Fibroblast of lung (primary cell): ENCODE data around the gene AMZ2. TPM values are rescaled to one million over a fixed set of nuclear protein-coding genes. Genes with fewer than 3 reads are reported as not detected.

ENCODE experiments used
- DNase-seq, 2 donors: peaks; one replicate each; pipeline versions ENCODE4 v3.0.0 to v3.0.0-alpha.2; 2010; ENCODE audit warnings: low read depth in 2 of 2
- H2AFZ ChIP-seq: 2 replicates; pipeline ENCODE4 v1.5.1; 2012; ENCODE audit warnings: low read length, control low read depth, inconsistent platforms
- H3K27ac ChIP-seq: 2 replicates; pipeline ENCODE4 v1.5.1; 2011; ENCODE audit warnings: low read length, control low read depth; ENCODE audit not compliant: insufficient read depth
- H3K27me3 ChIP-seq: 2 replicates; pipeline ENCODE4 v1.5.1; 2011; ENCODE audit warnings: mild to moderate bottlenecking, low read length; ENCODE audit not compliant: control insufficient read depth, insufficient read depth
- H3K36me3 ChIP-seq: 2 replicates; pipeline ENCODE4 v1.5.1; 2011; ENCODE audit warnings: low read length; ENCODE audit not compliant: control insufficient read depth, insufficient read depth
- H3K4me1 ChIP-seq: 2 replicates; pipeline ENCODE4 v1.5.1; 2011; ENCODE audit warnings: low read length; ENCODE audit not compliant: control insufficient read depth, insufficient read depth; ENCODE audit errors: extremely low read depth
- H3K4me2 ChIP-seq: 2 replicates; pipeline ENCODE4 v1.5.1; 2011; ENCODE audit warnings: low read length, control low read depth; ENCODE audit not compliant: insufficient read depth; ENCODE audit errors: extremely low read depth
- H3K4me3 ChIP-seq, 4 experiments: fragments of 200-600 bp in 1 of 4; sonication (generic) in 1 of 4; replicated peaks in 1 of 4; 2 replicates each; pipeline ENCODE4 v1.5.1; 2011 to 2016; ENCODE audit warnings: low read length in 4 of 4, low read depth in 3 of 4, mild to moderate bottlenecking in 3 of 4, control low read depth in 2 of 4, inconsistent platforms in 1 of 4, mixed read lengths in 1 of 4; ENCODE audit not compliant: insufficient read depth in 1 of 4; ENCODE audit errors: control extremely low read depth in 1 of 4
- H3K79me2 ChIP-seq: 2 replicates; pipeline ENCODE4 v1.5.1; 2012; ENCODE audit warnings: mild to moderate bottlenecking, low read length, inconsistent platforms; ENCODE audit not compliant: control insufficient read depth, insufficient read depth
- H3K9ac ChIP-seq: 2 replicates; pipeline ENCODE4 v1.5.1; 2011; ENCODE audit warnings: mild to moderate bottlenecking, low read length, control low read depth; ENCODE audit not compliant: insufficient read depth
- H3K9me3 ChIP-seq: 2 replicates; pipeline ENCODE4 v1.5.1; 2012; ENCODE audit warnings: low read depth, low read length; ENCODE audit not compliant: control insufficient read depth, insufficient read depth
- H4K20me1 ChIP-seq: 2 replicates; pipeline ENCODE4 v1.5.1; 2011; ENCODE audit warnings: low read length; ENCODE audit not compliant: control insufficient read depth, insufficient read depth; ENCODE audit errors: extremely low read depth
- EZH2 ChIP-seq: IDR thresholded peaks from 2 replicates; pipeline ENCODE4 v1.5.1; 2012; ENCODE audit warnings: low read length, control low read depth, mild to moderate bottlenecking; ENCODE audit errors: missing control alignments
- polyA plus RNA-seq, 2 donors: library from polyadenylated mRNA; depleted of rRNA in 1 of 2; stranded (reverse) in 1 of 2; unstranded in 1 of 2; fragments of >200 nt; gene quantifications; 2 replicates each; pipeline ENCODE4 v1.2.1, GENCODE V29; 2011 to 2012; ENCODE audit warnings: missing spikeins in 1 of 2
- total RNA-seq: library from RNA; depleted of rRNA; stranded (reverse); fragments of >200 nt; gene quantifications from 2 replicates; pipeline ENCODE4 v1.2.1, GENCODE V29; 2014
- TF ChIP-seq, protein P1 (sequence below), 2 donors: IDR thresholded peaks in 1 of 2; conservative IDR thresholded peaks in 1 of 2; 1 replicate in 1 of 2; 2 replicates in 1 of 2; pipeline ENCODE4 v1.5.1; 2011 to 2012; ENCODE audit warnings: low read length in 2 of 2, control low read depth in 1 of 2, inconsistent platforms in 1 of 2, low read depth in 1 of 2, mild to moderate bottlenecking in 1 of 2

AMZ2 gene
- total and polyA plus RNA-seq, 2 donors (not counting 1 experiment from before 2014, with no cell fraction given): 85.9 to 119 TPM

GRCh38 chr17:68246271-68247028, 1.4 kb upstream of the AMZ2 start:
- Histone ChIP-seq H3K27ac (no peak overlapping the region), H3K27me3 (no peaks in the 10 kb centered on the region), H3K4me3 (peak overlapping the region in 1 of 4 experiments; percentile 74), H4K20me1 (no peaks in the 10 kb centered on the region), H3K79me2 (peaks cover 4% of the 10 kb centered on the region), H3K9me3 (no peaks in the 10 kb centered on the region), H3K4me1 (peaks cover 8% of the 10 kb centered on the region), H3K9ac (no peak overlapping the region), H3K36me3 (no peaks in the 10 kb centered on the region), H2AFZ (no peak overlapping the region), H3K4me2 (no peak overlapping the region)
- no peak for DNase-seq
- TF ChIP-seq, protein P1, sequence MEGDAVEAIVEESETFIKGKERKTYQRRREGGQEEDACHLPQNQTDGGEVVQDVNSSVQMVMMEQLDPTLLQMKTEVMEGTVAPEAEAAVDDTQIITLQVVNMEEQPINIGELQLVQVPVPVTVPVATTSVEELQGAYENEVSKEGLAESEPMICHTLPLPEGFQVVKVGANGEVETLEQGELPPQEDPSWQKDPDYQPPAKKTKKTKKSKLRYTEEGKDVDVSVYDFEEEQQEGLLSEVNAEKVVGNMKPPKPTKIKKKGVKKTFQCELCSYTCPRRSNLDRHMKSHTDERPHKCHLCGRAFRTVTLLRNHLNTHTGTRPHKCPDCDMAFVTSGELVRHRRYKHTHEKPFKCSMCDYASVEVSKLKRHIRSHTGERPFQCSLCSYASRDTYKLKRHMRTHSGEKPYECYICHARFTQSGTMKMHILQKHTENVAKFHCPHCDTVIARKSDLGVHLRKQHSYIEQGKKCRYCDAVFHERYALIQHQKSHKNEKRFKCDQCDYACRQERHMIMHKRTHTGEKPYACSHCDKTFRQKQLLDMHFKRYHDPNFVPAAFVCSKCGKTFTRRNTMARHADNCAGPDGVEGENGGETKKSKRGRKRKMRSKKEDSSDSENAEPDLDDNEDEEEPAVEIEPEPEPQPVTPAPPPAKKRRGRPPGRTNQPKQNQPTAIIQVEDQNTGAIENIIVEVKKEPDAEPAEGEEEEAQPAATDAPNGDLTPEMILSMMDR (conservative IDR thresholded peaks at IDR 0.05 in 1 of 2, IDR thresholded peaks at IDR 0.05 in 1 of 2; ENCODE audit: low read depth in 1 of 2, low read length in 2 of 2): no peak
- no peak for TF ChIP-seq EZH2

- Histone ChIP-seq H3K4me1 (peaks cover 8% of the 10 kb centered on the region), H3K9ac (peak overlapping the region; percentile 97), H4K20me1 (no peaks in the 10 kb centered on the region), H3K4me2 (peak overlapping the region; percentile 99), H3K79me2 (peaks cover 4% of the 10 kb centered on the region), H3K9me3 (no peaks in the 10 kb centered on the region), H2AFZ (peak overlapping the region; percentile 43), H3K36me3 (no peaks in the 10 kb centered on the region), H3K27me3 (no peaks in the 10 kb centered on the region), H3K27ac (peak overlapping the region; percentile 86), H3K4me3 (peak overlapping the region; percentile 58 to 86 (median 74))
- DNase-seq: peak; percentile 66 to 75
- TF ChIP-seq, protein P1 (conservative IDR thresholded peaks at IDR 0.05 in 1 of 2, IDR thresholded peaks at IDR 0.05 in 1 of 2; ENCODE audit: low read depth in 1 of 2, low read length in 2 of 2): no peak
- TF ChIP-seq EZH2: no peak
Measured at GRCh38 chr17:68248199-68248825, 469 bp downstream of the AMZ2 start.

DNA sequence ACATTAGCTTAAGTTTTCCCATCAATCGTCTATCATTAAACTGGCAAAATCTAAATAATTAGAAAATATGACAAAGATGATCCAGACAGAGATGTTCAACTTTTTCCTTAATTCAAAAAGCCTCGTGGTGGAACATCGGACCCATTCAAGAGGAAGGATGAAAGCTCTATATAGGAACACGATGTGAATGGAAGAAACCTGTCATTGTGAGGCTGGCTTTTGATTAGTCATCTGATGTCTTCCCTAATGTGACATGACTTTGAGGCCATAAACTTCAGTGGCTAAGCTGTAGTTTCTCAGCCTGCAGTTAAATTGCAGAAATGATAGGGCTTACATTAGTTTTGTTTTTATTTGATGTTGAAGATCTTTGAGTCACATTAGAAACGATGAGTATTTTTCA, 1.0 kb downstream of the AMZ2 start:
- H3K4me3 ChIP-seq: peak overlapping the region; percentile 58 to 86 (median 74)
- TF ChIP-seq, protein P1 (conservative IDR thresholded peaks at IDR 0.05 in 1 of 2, IDR thresholded peaks at IDR 0.05 in 1 of 2; ENCODE audit: low read depth in 1 of 2, low read length in 2 of 2): no peak
- TF ChIP-seq EZH2: no peak
- H3K27ac ChIP-seq: peak overlapping the region; percentile 86
- no peaks in the 10 kb centered on the region for H3K9me3 ChIP-seq
- no peak overlapping the region for H2AFZ ChIP-seq
- H3K27me3 ChIP-seq: no peaks in the 10 kb centered on the region
- H3K4me1 ChIP-seq: peaks cover 8% of the 10 kb centered on the region
- peak overlapping the region; percentile 99 for H3K4me2 ChIP-seq
- no peak overlapping the region for H3K9ac ChIP-seq
- no peaks in the 10 kb centered on the region for H3K36me3 ChIP-seq
- no peaks in the 10 kb centered on the region for H4K20me1 ChIP-seq
- peaks cover 4% of the 10 kb centered on the region for H3K79me2 ChIP-seq
- no peak for DNase-seq
